ENCODE measurements around the gene CLCNKA. TPM values are rescaled to one million over a fixed set of nuclear protein-coding genes. Genes with fewer than 3 reads are reported as not detected.

The CLCNKA gene
- total RNA-seq, 1 experiment from 2014 or later = not detected

DNA sequence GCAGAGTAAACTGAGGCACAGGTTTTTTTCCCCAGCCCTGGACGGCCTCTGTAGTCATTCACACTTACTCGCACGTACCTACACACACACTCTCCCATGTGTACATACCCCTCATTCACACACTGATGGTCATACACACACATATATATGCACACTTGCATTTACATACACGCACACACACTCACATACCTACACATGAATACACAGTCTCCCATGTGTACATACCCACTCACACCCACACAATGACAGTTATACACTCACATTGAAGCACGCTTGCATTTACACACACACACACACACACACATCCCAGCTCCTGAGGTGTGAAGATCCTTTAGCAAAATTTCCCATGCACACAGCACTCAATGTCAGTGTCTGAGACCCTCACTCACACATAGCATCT, 52.4 kb downstream of the CLCNKA start:
- Histone ChIP-seq H3K9ac (ENCODE audit: low read length) (no peak overlapping the region), H3K27ac (ENCODE audit: low read length) (no peak overlapping the region), H3K4me3 (ENCODE audit: low read length) (no peak overlapping the region), H3K36me3 (ENCODE audit: low read depth, low read length) (no peaks in the 10 kb centered on the region), H3K9me3 (ENCODE audit: low read length) (no peaks in the 10 kb centered on the region), H3K4me1 (ENCODE audit: insufficient read depth, low read length) (peaks cover 33% of the 10 kb centered on the region), H3K9me2 (replicated peaks; ENCODE audit: low read length) (no peaks in the 10 kb centered on the region), H3K27me3 (ENCODE audit: low read length) (no peaks in the 10 kb centered on the region), H3K79me2 (ENCODE audit: low read length) (no peaks in the 10 kb centered on the region), H4K20me1 (ENCODE audit: low read length) (no peaks in the 10 kb centered on the region), H3F3A (ENCODE audit: low read length, unreplicated experiment) (peaks cover 4% of the 10 kb centered on the region), H2AFZ (ENCODE audit: low read length) (no peak overlapping the region), H3K4me2 (ENCODE audit: low read length) (peak overlapping the region; percentile 83; the same call in 1 of the 2 replicates)
- TF ChIP-seq EZH2 (IDR thresholded peaks at IDR 0.05; ENCODE audit: low read length, unreplicated experiment) (no peak), EZH2phosphoT487 (IDR thresholded peaks at IDR 0.05; ENCODE audit: borderline replicate concordance, low read length) (no peak)
- TF ChIP-seq, protein P1, sequence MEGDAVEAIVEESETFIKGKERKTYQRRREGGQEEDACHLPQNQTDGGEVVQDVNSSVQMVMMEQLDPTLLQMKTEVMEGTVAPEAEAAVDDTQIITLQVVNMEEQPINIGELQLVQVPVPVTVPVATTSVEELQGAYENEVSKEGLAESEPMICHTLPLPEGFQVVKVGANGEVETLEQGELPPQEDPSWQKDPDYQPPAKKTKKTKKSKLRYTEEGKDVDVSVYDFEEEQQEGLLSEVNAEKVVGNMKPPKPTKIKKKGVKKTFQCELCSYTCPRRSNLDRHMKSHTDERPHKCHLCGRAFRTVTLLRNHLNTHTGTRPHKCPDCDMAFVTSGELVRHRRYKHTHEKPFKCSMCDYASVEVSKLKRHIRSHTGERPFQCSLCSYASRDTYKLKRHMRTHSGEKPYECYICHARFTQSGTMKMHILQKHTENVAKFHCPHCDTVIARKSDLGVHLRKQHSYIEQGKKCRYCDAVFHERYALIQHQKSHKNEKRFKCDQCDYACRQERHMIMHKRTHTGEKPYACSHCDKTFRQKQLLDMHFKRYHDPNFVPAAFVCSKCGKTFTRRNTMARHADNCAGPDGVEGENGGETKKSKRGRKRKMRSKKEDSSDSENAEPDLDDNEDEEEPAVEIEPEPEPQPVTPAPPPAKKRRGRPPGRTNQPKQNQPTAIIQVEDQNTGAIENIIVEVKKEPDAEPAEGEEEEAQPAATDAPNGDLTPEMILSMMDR (conservative IDR thresholded peaks at IDR 0.05; ENCODE audit: low read depth, low read length) = no peak
- intact Hi-C loops (cut with micrococcal nuclease) = no loop called here
- BruUV-seq (replicated peaks) = no TSS peak
- CTCF ChIA-PET = no interaction called here
- DNase-seq (no peak), ATAC-seq (no peak)
- POLR2A ChIA-PET (ENCODE audit: unreplicated experiment) = no interaction called here

DNA sequence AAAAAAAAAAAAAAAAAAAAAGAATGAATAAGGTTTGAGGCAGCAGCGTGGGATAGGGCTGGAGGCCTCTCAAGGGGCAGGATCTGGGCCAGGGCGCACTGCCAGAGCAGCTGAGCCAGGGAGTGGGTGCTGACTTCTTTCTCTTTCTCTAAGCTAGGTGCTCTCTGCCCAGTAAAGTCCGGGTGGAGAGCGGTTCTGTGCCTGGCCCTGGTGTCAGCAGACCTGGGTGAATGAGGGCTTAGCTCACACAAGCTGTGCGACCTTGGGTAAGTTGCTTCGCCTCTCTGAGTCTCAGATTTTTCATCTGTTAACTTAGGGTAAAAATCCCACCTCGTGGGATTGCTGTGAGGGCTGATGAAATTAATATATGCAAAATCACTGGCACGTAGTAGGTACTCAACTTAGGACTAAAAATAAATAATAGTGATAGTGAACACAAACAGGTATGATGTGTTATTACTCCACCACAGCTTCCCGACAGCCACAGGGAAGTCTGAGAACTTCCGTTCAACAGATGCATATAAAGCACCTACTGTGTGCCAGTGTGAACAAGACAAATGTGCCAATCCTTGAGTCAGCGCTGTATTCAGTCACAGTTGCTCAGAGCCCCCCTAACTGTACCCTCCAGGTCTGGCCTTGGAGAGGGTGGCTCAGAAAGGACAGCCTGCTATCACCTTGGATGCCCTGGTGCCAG, 53.6 kb downstream of the CLCNKA start:
- H3K9me2 ChIP-seq (replicated peaks; ENCODE audit: low read length) = no peaks in the 10 kb centered on the region
- H3K36me3 ChIP-seq (ENCODE audit: low read depth, low read length) = no peaks in the 10 kb centered on the region
- peaks cover 38% of the 10 kb centered on the region for H3K4me1 ChIP-seq (ENCODE audit: insufficient read depth, low read length)
- ATAC-seq = no peak
- H3K4me3 ChIP-seq (ENCODE audit: low read length) = no peak overlapping the region
- no peaks in the 10 kb centered on the region for H4K20me1 ChIP-seq (ENCODE audit: low read length)
- no peaks in the 10 kb centered on the region for H3K9me3 ChIP-seq (ENCODE audit: low read length)
- no peak overlapping the region for H2AFZ ChIP-seq (ENCODE audit: low read length)
- peaks cover 4% of the 10 kb centered on the region for H3F3A ChIP-seq (ENCODE audit: low read length, unreplicated experiment)
- H3K27me3 ChIP-seq (ENCODE audit: low read length) = no peaks in the 10 kb centered on the region
- TF ChIP-seq EZH2 (IDR thresholded peaks at IDR 0.05; ENCODE audit: low read length, unreplicated experiment) (no peak), EZH2phosphoT487 (IDR thresholded peaks at IDR 0.05; ENCODE audit: borderline replicate concordance, low read length) (no peak)
- TF ChIP-seq, protein P1 (conservative IDR thresholded peaks at IDR 0.05; ENCODE audit: low read depth, low read length) = no peak
- BruUV-seq (replicated peaks) = TSS peak; percentile 86
- H3K9ac ChIP-seq (ENCODE audit: low read length) = peak overlapping the region; percentile 55
- no peaks in the 10 kb centered on the region for H3K79me2 ChIP-seq (ENCODE audit: low read length)
- peak overlapping the region; percentile 88 for H3K27ac ChIP-seq (ENCODE audit: low read length)
- CTCF ChIA-PET = no interaction called here
- intact Hi-C loops (cut with micrococcal nuclease) = loop anchor here (5.0 kb wide), 1 partner anchor 287 kb away; no protein-coding TSS in a partner anchor
- DNase-seq = peak; percentile 39
- H3K4me2 ChIP-seq (ENCODE audit: low read length) = peak overlapping the region; percentile 44
- POLR2A ChIA-PET (ENCODE audit: unreplicated experiment) = interaction anchor here (0.6 to 0.7 kb wide), 2 partner anchors 106 to 251 kb away, joined by 3 read pairs; no protein-coding TSS in a partner anchor

Measured in PC-3 (cell line).